ENCODE measurements around the gene RGL2. TPM values are rescaled to one million over a fixed set of nuclear protein-coding genes. Genes with fewer than 3 reads are reported as not detected.

RGL2 gene
- total and polyA plus RNA-seq, 10 of the 15 experiments (the other 5 are each of a cell fraction or from before 2014, with no cell fraction given): 0.84 to 21.2 (median 6.8) TPM

DNA sequence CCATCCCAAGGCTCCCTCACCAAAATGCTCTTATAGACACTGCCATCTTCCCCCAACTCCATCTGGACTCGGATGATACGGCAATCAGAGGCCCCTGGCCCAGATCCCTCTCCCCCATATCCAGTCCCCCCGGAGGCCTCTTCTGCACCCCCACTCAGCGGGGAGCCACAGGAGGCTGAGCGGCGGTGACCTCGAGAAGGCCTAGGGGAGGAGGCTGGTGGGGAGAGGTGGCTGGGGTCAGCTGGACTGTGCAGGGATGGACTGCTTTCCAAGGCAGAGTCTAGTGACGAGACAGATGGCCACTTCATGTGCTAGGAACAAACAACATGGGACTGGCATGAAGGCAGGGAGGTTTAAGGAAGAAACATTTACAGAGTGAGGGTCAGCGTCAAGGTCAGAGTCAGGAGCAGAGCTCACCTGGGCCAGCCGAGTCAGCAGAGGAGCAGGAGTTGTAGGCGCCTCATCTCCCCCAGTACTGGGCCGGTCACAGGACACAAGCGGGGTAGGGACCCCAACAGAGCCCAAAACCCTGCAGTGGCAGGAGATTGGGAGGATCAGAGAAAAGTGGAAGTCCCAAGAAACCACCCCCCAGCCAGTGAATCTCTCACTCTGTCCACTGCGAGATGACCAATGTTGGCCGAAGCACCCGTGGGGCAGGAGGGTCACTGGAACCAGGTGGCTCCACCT lies 5.6 kb downstream of the RGL2 start:
- Histone ChIP-seq H3K27me3 (replicated peaks in 1 of 2; ENCODE audit: control insufficient read depth in 2 of 2, insufficient read depth in 2 of 2, low read length in 1 of 2) (no peaks in the 10 kb centered on the region), H3K9ac (ENCODE audit: control insufficient read depth, insufficient read depth, low read length) (no peak overlapping the region), H4K20me1 (ENCODE audit: control insufficient read depth, insufficient read depth) (no peaks in the 10 kb centered on the region), H3K9me3 (replicated peaks; ENCODE audit: control insufficient read depth, insufficient read depth, low read length) (no peaks in the 10 kb centered on the region), H2AFZ (ENCODE audit: control insufficient read depth, low read depth, low read length) (no peak overlapping the region), H3K4me2 (ENCODE audit: control insufficient read depth, insufficient read depth) (no peak overlapping the region), H3K36me3 (ENCODE audit: control insufficient read depth in 2 of 2, insufficient read depth in 2 of 2, low read length in 1 of 2) (peaks cover 0 to 9% of the 10 kb centered on the region in 2 experiments; a peak in 3 of 4 replicates), H3K4me1 (ENCODE audit: control insufficient read depth, insufficient read depth, low read length) (peaks cover 7% of the 10 kb centered on the region), H3K4me3 (no peak overlapping the region), H3K27ac (ENCODE audit: control insufficient read depth, insufficient read depth) (no peak overlapping the region), H3K79me2 (ENCODE audit: control insufficient read depth, insufficient read depth, low read length) (peaks cover 27% of the 10 kb centered on the region)
- 91% methylated on average over 16 of the region's 16 CpGs for WGBS (ENCODE audit: insufficient coverage, insufficient replicate concordance, low lambda C conversion rate, missing lambda C conversion rate)
- DNase-seq (ENCODE audit: low read depth, low spot score): no peak
- ChIA-PET RAD21 (ENCODE audit: unreplicated experiment) (no interaction called here), POLR2A (no interaction called here), SMC1A (ENCODE audit: uncharacterized antibody, unreplicated experiment) (no interaction called here), CTCF (no interaction called here)
- in situ Hi-C loops (cut with MboI): no loop called here
- BruUV-seq (replicated peaks): no TSS peak
- TF ChIP-seq LARP7 (IDR thresholded peaks at IDR 0.05) (no peak), RCOR1 (conservative IDR thresholded peaks at IDR 0.05; ENCODE audit: low read depth, low read length) (no peak), NKRF (conservative IDR thresholded peaks at IDR 0.05) (no peak), NFIC (IDR thresholded peaks at IDR 0.05; ENCODE audit: low read depth, low read length) (no peak), MEF2A (IDR thresholded peaks at IDR 0.05; ENCODE audit: insufficient read depth, low read depth, low read length) (no peak), ASH2L (IDR thresholded peaks at IDR 0.05; ENCODE audit: borderline replicate concordance, low read depth) (no peak), NRF1 (conservative IDR thresholded peaks at IDR 0.05; ENCODE audit: low read depth, low read length) (no peak), GABPA (IDR thresholded peaks at IDR 0.05; ENCODE audit: low read depth) (no peak), TAF1 (IDR thresholded peaks at IDR 0.05; ENCODE audit: borderline replicate concordance, low read depth, low read length) (no peak), IKZF1 (conservative IDR thresholded peaks at IDR 0.05) (no peak), BHLHE40 (IDR thresholded peaks at IDR 0.05; ENCODE audit: borderline replicate concordance in 1 of 2, low read depth in 2 of 2, low read length in 1 of 2) (no peak), EED (IDR thresholded peaks at IDR 0.05; ENCODE audit: low read depth) (no peak), NR2C2 (IDR thresholded peaks at IDR 0.05; ENCODE audit: borderline replicate concordance, control insufficient read depth, insufficient read length, low read depth) (no peak), ATF7 (IDR thresholded peaks at IDR 0.05; ENCODE audit: low read depth) (no peak), CHD2 (IDR thresholded peaks at IDR 0.05; ENCODE audit: borderline replicate concordance, low read depth, low read length) (no peak)
- TF ChIP-seq, protein P1, sequence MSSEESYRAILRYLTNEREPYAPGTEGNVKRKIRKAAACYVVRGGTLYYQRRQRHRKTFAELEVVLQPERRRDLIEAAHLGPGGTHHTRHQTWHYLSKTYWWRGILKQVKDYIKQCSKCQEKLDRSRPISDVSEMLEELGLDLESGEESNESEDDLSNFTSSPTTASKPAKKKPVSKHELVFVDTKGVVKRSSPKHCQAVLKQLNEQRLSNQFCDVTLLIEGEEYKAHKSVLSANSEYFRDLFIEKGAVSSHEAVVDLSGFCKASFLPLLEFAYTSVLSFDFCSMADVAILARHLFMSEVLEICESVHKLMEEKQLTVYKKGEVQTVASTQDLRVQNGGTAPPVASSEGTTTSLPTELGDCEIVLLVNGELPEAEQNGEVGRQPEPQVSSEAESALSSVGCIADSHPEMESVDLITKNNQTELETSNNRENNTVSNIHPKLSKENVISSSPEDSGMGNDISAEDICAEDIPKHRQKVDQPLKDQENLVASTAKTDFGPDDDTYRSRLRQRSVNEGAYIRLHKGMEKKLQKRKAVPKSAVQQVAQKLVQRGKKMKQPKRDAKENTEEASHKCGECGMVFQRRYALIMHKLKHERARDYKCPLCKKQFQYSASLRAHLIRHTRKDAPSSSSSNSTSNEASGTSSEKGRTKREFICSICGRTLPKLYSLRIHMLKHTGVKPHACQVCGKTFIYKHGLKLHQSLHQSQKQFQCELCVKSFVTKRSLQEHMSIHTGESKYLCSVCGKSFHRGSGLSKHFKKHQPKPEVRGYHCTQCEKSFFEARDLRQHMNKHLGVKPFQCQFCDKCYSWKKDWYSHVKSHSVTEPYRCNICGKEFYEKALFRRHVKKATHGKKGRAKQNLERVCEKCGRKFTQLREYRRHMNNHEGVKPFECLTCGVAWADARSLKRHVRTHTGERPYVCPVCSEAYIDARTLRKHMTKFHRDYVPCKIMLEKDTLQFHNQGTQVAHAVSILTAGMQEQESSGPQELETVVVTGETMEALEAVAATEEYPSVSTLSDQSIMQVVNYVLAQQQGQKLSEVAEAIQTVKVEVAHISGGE (CRISPR knock-in tag; IDR thresholded peaks at IDR 0.05): no peak
- TF ChIP-seq, protein P2, sequence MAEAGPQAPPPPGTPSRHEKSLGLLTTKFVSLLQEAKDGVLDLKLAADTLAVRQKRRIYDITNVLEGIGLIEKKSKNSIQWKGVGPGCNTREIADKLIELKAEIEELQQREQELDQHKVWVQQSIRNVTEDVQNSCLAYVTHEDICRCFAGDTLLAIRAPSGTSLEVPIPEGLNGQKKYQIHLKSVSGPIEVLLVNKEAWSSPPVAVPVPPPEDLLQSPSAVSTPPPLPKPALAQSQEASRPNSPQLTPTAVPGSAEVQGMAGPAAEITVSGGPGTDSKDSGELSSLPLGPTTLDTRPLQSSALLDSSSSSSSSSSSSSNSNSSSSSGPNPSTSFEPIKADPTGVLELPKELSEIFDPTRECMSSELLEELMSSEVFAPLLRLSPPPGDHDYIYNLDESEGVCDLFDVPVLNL (IDR thresholded peaks at IDR 0.05; ENCODE audit: low read depth, low read length): no peak
- no peak for FAIRE-seq
- no peak for ATAC-seq
- intact Hi-C loops (cut with micrococcal nuclease; ENCODE audit: unreplicated experiment): no loop called here
